GM10248 (cell line): Measurements from ENCODE around the gene MDFIC.
A peak's percentile ranks its signal among the peaks of the same experiment; 100 is the strongest.

ENCODE experiments used
- CTCF ChIA-PET: fragments of 300-600 bp; sonication (Branson Sonifier 250); formaldehyde crosslinking; extraction: SDS; loops from one replicate; lab custom pipeline; 2021; ENCODE audit warnings: antibody characterized with exemption; lab: Yijun Ruan, JAX
- POLR2A ChIA-PET: fragments of 350-650 bp; sonication (Branson Sonifier 250); formaldehyde crosslinking; extraction: SDS; loops from one replicate; lab custom pipeline; 2020; ENCODE audit warnings: antibody characterized with exemption; lab: Yijun Ruan, JAX
- DNase-seq: peaks from one replicate; pipeline ENCODE4 v3.0.0; 2012; ENCODE audit errors: extremely low spot score
- CTCF ChIP-seq: IDR thresholded peaks from 2 replicates; pipeline ENCODE4 v1.5.1; 2012; ENCODE audit warnings: mild to moderate bottlenecking, low read depth; ENCODE audit errors: extremely low read depth, missing control alignments, control extremely low read depth

The MDFIC gene

GRCh38 chr7:114911411-114911810 is 10.5 kb upstream of the MDFIC start:
- no peak for TF ChIP-seq CTCF
- POLR2A ChIA-PET = no interaction called here
- CTCF ChIA-PET = interaction anchor here (2.1 kb wide), 1 partner anchor 10 kb away, joined by 7 read pairs; no protein-coding TSS in a partner anchor
- DNase-seq = no peak

- peak; percentile 55 for DNase-seq
- TF ChIP-seq CTCF = no peak
- ChIA-PET POLR2A (no interaction called here), CTCF (interaction anchor here (0.9 to 2.9 kb wide), 6 partner anchors 10 to 301 kb away, joined by 3 to 13 read pairs (median 8); no protein-coding TSS in a partner anchor)
Measured at GRCh38 chr7:114916261-114916892, 5.5 kb upstream of the MDFIC start.

GRCh38 chr7:114917211-114917839 is 4.6 kb upstream of the MDFIC start:
- TF ChIP-seq CTCF = no peak
- CTCF ChIA-PET = interaction anchor here (1.6 to 2.9 kb wide), 6 partner anchors 9 to 52 kb away, joined by 5 to 13 read pairs (median 8); no protein-coding TSS in a partner anchor
- POLR2A ChIA-PET = no interaction called here

GRCh38 chr7:114919587-114919986 is 2.3 kb upstream of the MDFIC start:
- TF ChIP-seq CTCF = no peak
- DNase-seq = no peak
- POLR2A ChIA-PET = no interaction called here
- CTCF ChIA-PET = interaction anchor here (1.0 to 1.9 kb wide), 2 partner anchors 13 to 20 kb away, joined by 3 to 6 read pairs; no protein-coding TSS in a partner anchor

More at GRCh38 chr7:114917211-114917839, 4.6 kb upstream of the MDFIC start:
- DNase-seq = no peak

GRCh38 chr7:114921631-114922025 is 266 bp upstream of the MDFIC start:
- DNase-seq = no peak
- TF ChIP-seq CTCF = no peak
- CTCF ChIA-PET = interaction anchor here (0.9 to 1.7 kb wide), 3 partner anchors 14 to 55 kb away, joined by 3 to 4 read pairs (median 3); no protein-coding TSS in a partner anchor
- POLR2A ChIA-PET = no interaction called here

GRCh38 chr7:114922652-114923402 is 933 bp downstream of the MDFIC start:
- POLR2A ChIA-PET = no interaction called here
- DNase-seq = peak; percentile 47
- TF ChIP-seq CTCF = no peak
- CTCF ChIA-PET = interaction anchor here (0.9 to 8.6 kb wide), 4 partner anchors 10 to 35 kb away, joined by 3 to 61 read pairs (median 13); no protein-coding TSS in a partner anchor
